ENCODE measurements around the gene S100A12. TPM values are rescaled to one million over a fixed set of nuclear protein-coding genes. Genes with fewer than 3 reads are reported as not detected.

S100A12 gene
- total and polyA plus RNA-seq, 5 donors: 0.68 to 2.6 (median 1.9) TPM

- H3K27ac ChIP-seq (ENCODE audit: low read length): no peak overlapping the region
- H3K4me3 ChIP-seq (ENCODE audit: low read length): no peak overlapping the region
- no peaks in the 10 kb centered on the region for H3K9me3 ChIP-seq (ENCODE audit: control insufficient read depth, low read length)
- DNase-seq: no peak
- no peaks in the 10 kb centered on the region for H3K27me3 ChIP-seq (ENCODE audit: control insufficient read depth, insufficient read depth)
- WGBS: 77% methylated on average over 12 of the region's 12 CpGs
- intact Hi-C loops (cut with DNase I): no loop called here
- no peak for ATAC-seq
- H3K4me1 ChIP-seq (ENCODE audit: control insufficient read depth, insufficient read depth, low read length): no peaks in the 10 kb centered on the region
Observed at GRCh38 chr1:153364766-153365666, 10.4 kb downstream of the S100A12 start.

DNA sequence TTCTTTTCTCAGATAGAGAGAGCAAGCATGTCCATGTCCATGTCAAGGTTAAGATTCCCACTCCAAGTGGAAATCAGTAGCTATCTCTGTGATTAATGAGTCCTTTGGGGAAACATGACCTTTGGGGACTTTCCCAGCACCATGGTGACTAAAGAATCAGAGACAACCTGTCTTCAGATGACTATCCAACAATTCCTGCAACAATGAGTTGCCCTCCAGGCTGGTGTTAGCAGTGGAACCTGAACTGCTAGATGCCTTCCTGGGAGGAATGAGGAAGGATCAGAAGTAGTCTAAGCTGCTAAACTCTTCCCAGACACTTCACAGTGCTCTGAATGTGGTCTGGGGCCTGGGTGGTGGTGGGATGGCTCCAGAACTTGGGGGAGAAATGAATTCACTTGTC is 11.3 kb downstream of the S100A12 start:
- no peak overlapping the region for H3K27ac ChIP-seq (ENCODE audit: low read length)
- intact Hi-C loops (cut with DNase I): no loop called here
- ATAC-seq (no peak), DNase-seq (no peak)
- no peaks in the 10 kb centered on the region for H3K9me3 ChIP-seq (ENCODE audit: control insufficient read depth, low read length)
- H3K27me3 ChIP-seq (ENCODE audit: control insufficient read depth, insufficient read depth): no peaks in the 10 kb centered on the region
- no peak overlapping the region for H3K4me3 ChIP-seq (ENCODE audit: low read length)
- H3K4me1 ChIP-seq (ENCODE audit: control insufficient read depth, insufficient read depth, low read length): no peaks in the 10 kb centered on the region

DNA sequence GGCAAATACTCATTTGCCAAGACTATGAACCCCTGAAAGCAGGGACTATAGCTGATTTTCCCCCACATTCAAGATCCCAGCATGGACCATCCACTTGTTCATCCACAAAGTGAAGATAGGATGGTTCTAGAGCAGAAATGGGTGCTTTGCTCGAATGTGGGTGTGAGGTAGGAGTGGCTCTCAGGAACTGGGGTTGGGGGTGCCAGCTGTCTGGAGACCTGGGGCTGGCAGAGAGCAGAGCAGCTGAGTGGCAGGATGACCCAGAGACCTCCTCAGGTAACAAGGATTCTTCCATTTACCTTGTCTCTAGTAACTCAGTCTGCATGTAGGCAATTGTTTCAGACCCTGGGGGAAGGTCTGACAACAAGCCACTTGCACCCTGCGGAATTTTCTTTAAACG is 11.8 kb downstream of the S100A12 start:
- intact Hi-C loops (cut with DNase I): no loop called here
- Histone ChIP-seq H3K4me3 (ENCODE audit: low read length) (no peak overlapping the region), H3K4me1 (ENCODE audit: control insufficient read depth, insufficient read depth, low read length) (no peaks in the 10 kb centered on the region), H3K27ac (ENCODE audit: low read length) (no peak overlapping the region), H3K27me3 (ENCODE audit: control insufficient read depth, insufficient read depth) (no peaks in the 10 kb centered on the region), H3K9me3 (ENCODE audit: control insufficient read depth, low read length) (no peaks in the 10 kb centered on the region)
- 71% methylated on average over 3 of the region's 3 CpGs for WGBS
- DNase-seq (no peak), ATAC-seq (no peak)

- Histone ChIP-seq H3K27ac (ENCODE audit: low read length) (no peak overlapping the region), H3K4me3 (ENCODE audit: low read length) (no peak overlapping the region), H3K27me3 (ENCODE audit: control insufficient read depth, insufficient read depth) (no peaks in the 10 kb centered on the region), H3K4me1 (ENCODE audit: control insufficient read depth, insufficient read depth, low read length) (no peaks in the 10 kb centered on the region), H3K9me3 (ENCODE audit: control insufficient read depth, low read length) (no peaks in the 10 kb centered on the region)
- 77% methylated on average over 3 of the region's 3 CpGs for WGBS
- DNase-seq: no peak
- no peak for ATAC-seq
- intact Hi-C loops (cut with DNase I): no loop called here
Observed at GRCh38 chr1:153362187-153362775, 13.1 kb downstream of the S100A12 start.

DNA sequence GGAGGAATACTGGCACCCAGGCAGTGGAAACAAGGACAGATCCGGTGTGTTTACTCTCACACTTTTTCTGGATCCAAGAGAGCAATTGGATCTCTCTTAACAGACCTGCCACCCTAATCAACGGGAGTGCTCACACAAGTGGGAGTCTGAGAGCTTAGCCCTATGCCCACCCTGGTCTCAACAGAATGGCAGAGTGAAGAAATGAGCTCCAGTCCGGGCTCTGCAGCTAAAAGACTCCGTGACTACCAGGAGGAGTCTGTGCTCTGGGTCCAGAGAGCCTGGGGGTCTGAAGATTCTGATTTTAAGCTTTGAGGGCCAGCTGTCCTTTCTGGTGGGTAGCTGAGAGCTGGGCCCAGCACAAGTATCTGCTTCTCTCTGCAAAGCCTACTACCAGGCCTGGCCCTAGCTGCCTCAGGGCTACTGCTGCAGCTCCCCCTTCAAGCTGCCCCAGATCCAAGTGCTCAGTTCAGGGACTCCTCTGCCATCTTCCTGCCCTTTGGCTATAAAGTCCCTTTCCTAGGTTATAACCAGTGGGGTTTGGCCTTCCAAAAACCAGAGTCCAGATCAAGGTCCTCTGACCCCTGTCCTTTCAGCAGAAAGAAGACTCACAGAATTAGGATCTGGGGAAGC is 13.8 kb downstream of the S100A12 start:
- whole genome bisulfite sequencing: 82% methylated on average over 4 of the region's 4 CpGs
- Histone ChIP-seq H3K27me3 (ENCODE audit: control insufficient read depth, insufficient read depth) (no peaks in the 10 kb centered on the region), H3K4me1 (ENCODE audit: control insufficient read depth, insufficient read depth, low read length) (no peaks in the 10 kb centered on the region), H3K27ac (ENCODE audit: low read length) (no peak overlapping the region), H3K4me3 (ENCODE audit: low read length) (no peak overlapping the region), H3K9me3 (ENCODE audit: control insufficient read depth, low read length) (no peaks in the 10 kb centered on the region)
- intact Hi-C loops (cut with DNase I): no loop called here
- DNase-seq: no peak
- no peak for ATAC-seq

DNA sequence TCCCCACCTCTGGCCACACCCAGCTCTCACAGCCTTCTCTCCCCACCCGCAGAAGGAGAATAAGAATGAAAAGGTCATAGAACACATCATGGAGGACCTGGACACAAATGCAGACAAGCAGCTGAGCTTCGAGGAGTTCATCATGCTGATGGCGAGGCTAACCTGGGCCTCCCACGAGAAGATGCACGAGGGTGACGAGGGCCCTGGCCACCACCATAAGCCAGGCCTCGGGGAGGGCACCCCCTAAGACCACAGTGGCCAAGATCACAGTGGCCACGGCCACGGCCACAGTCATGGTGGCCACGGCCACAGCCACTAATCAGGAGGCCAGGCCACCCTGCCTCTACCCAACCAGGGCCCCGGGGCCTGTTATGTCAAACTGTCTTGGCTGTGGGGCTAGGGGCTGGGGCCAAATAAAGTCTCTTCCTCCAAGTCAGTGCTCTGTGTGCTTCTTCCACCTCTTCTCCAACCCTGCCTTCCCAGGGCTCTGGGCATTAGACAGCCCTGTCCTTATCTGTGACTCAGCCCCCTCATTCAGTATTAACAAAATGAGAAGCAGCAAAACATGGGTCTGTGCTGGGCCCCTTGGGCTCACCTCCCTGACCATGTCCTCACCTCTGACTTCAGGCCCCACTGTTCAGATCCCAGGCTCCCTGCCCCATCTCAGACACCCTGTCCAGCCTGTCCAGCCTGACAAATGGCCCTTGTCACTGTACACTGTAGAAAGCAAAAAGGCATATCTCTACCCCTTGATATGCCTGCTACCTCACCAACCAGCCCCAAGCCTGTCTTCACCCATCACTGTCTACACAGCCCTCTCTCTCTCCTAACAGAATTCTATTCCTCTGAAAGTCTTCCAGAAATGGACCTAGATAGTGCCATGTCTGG is 14.6 kb downstream of the S100A12 start:
- Histone ChIP-seq H3K9me3 (ENCODE audit: control insufficient read depth, low read length) (no peaks in the 10 kb centered on the region), H3K4me1 (ENCODE audit: control insufficient read depth, insufficient read depth, low read length) (no peaks in the 10 kb centered on the region), H3K27me3 (ENCODE audit: control insufficient read depth, insufficient read depth) (no peaks in the 10 kb centered on the region), H3K4me3 (ENCODE audit: low read length) (no peak overlapping the region), H3K27ac (ENCODE audit: low read length) (no peak overlapping the region)
- WGBS: 82% methylated on average over 11 of the region's 11 CpGs
- intact Hi-C loops (cut with DNase I): no loop called here
- ATAC-seq (peak in 1 of 2 donors; percentile 5), DNase-seq (no peak)

DNA sequence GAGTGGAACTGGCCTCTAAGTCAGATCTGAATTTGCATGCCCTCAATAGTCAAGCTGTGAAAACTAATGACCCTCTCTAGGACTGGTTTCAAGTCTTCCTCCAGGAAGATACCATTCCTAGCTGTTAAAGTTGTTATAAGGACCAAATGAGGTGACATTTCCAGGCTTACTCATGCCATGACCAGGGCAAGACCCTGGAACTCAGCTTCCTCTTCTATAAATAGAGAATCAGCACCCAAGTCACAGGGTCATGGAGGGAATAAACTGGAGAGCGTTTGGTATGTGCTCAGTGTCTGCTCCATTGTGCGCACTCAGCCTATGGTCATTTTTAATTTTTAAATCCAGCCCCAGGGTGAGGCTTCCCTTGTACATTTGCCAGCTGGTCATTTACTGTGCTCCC is 15.2 kb downstream of the S100A12 start:
- no peaks in the 10 kb centered on the region for H3K9me3 ChIP-seq (ENCODE audit: control insufficient read depth, low read length)
- no peak overlapping the region for H3K4me3 ChIP-seq (ENCODE audit: low read length)
- intact Hi-C loops (cut with DNase I): no loop called here
- no peaks in the 10 kb centered on the region for H3K27me3 ChIP-seq (ENCODE audit: control insufficient read depth, insufficient read depth)
- H3K4me1 ChIP-seq (ENCODE audit: control insufficient read depth, insufficient read depth, low read length): no peaks in the 10 kb centered on the region
- no peak overlapping the region for H3K27ac ChIP-seq (ENCODE audit: low read length)
- DNase-seq (no peak), ATAC-seq (peak in 1 of 2 donors; percentile 26)
- 79% methylated on average over 2 of the region's 2 CpGs for WGBS

- Histone ChIP-seq H3K4me1 (ENCODE audit: control insufficient read depth, insufficient read depth, low read length) (no peaks in the 10 kb centered on the region), H3K27ac (ENCODE audit: low read length) (no peak overlapping the region), H3K4me3 (ENCODE audit: low read length) (no peak overlapping the region), H3K9me3 (ENCODE audit: control insufficient read depth, low read length) (no peaks in the 10 kb centered on the region), H3K27me3 (ENCODE audit: control insufficient read depth, insufficient read depth) (no peaks in the 10 kb centered on the region)
- DNase-seq (no peak), ATAC-seq (no peak)
- WGBS: 96% methylated on average over 6 of the region's 6 CpGs
- intact Hi-C loops (cut with DNase I): no loop called here
Observed at GRCh38 chr1:153359241-153359640, 16.2 kb downstream of the S100A12 start.

GRCh38 chr1:153358691-153358975 is 16.8 kb downstream of the S100A12 start:
- intact Hi-C loops (cut with DNase I): no loop called here
- Histone ChIP-seq H3K27ac (ENCODE audit: low read length) (no peak overlapping the region), H3K9me3 (ENCODE audit: control insufficient read depth, low read length) (no peaks in the 10 kb centered on the region), H3K4me3 (ENCODE audit: low read length) (no peak overlapping the region), H3K27me3 (ENCODE audit: control insufficient read depth, insufficient read depth) (no peaks in the 10 kb centered on the region), H3K4me1 (ENCODE audit: control insufficient read depth, insufficient read depth, low read length) (no peaks in the 10 kb centered on the region)
- WGBS: 89% methylated on average over 3 of the region's 3 CpGs
- ATAC-seq (no peak), DNase-seq (no peak)

DNA sequence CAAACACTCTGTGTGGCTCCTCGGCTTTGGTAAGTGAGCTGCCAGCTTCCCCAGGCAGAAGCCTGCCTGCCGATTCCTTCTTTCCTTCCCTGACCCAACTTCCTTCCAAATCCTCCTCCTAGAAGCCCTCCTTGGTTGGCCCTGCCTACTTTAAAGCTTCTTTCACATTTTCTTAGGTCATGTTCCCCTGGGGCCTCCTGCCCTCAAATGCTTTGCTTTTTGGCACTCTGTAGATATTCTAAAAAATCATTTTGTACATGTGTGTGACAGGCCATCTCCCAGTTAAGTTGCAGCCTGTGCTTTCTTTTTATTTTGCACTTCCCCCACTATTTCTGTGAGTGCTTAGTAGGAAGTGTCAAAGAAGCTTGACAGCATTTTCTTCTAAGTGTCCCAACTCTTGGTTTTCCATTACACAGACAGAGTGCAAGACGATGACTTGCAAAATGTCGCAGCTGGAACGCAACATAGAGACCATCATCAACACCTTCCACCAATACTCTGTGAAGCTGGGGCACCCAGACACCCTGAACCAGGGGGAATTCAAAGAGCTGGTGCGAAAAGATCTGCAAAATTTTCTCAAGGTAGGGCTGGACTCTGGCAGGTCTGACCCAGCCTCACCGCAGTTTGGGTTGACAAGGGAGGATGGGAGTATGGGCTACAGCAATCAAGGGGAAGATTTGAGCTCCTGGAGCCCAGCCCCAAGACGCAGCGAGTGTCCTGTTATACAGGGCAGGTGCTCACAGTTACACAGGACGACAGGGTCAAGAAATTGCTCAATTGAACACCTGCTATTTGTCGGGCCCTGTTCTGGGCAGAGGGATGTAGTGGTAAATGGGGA is 17.3 kb downstream of the S100A12 start, which contains the start of gene S100A9:
Gene S100A9, plus strand, starts transcription at position 2 of the 838 bp plus-strand sequence. Its CDS starts 430 bp downstream, at position 432.
- Histone ChIP-seq H3K4me1 (ENCODE audit: control insufficient read depth, insufficient read depth, low read length) (no peaks in the 10 kb centered on the region), H3K9me3 (ENCODE audit: control insufficient read depth, low read length) (no peaks in the 10 kb centered on the region), H3K4me3 (ENCODE audit: low read length) (no peak within 1 kb of the TSS), H3K27me3 (ENCODE audit: control insufficient read depth, insufficient read depth) (no peaks in the 10 kb centered on the region), H3K27ac (ENCODE audit: low read length) (no peak within 1 kb of the TSS)
- intact Hi-C loops (cut with DNase I): no loop called here
- no peak for DNase-seq
- no peak for ATAC-seq
- WGBS: 76% methylated on average over 11 of the region's 11 CpGs
